Activated CD4-positive, CD25-positive, alpha-beta regulatory T cell treated with anti-CD3 and anti-CD28 coated beads, Interleukin-2, amount 50 U/mL, for 16 hours (primary cell): ENCODE measurements around the gene THSD7B.

Experiments
- DNase-seq: peaks from one replicate; pipeline ENCODE4 v3.0.0-alpha.2; 2020; ENCODE audit warnings: low read depth, low spot score

Gene THSD7B

GRCh38 chr2:137154946-137155345 is 389.6 kb downstream of the THSD7B start:
- DNase-seq = no peak

- no peak for DNase-seq
These were observed 390.2 kb downstream of the THSD7B start for GRCh38 chr2:137155356-137156104.

- no peak for DNase-seq
These were observed 391.0 kb downstream of the THSD7B start for GRCh38 chr2:137156221-137156844.

- DNase-seq = no peak
These were observed 392.5 kb downstream of the THSD7B start for GRCh38 chr2:137157851-137158250.

GRCh38 chr2:137161250-137161649 is 395.9 kb downstream of the THSD7B start:
- no peak for DNase-seq

- DNase-seq = no peak
These were observed 400.6 kb downstream of the THSD7B start for GRCh38 chr2:137165968-137166367.

GRCh38 chr2:137167651-137168050 is 402.3 kb downstream of the THSD7B start:
- DNase-seq = no peak

GRCh38 chr2:137168552-137168951 is 403.2 kb downstream of the THSD7B start:
- no peak for DNase-seq

GRCh38 chr2:137172162-137172561 is 406.8 kb downstream of the THSD7B start:
- no peak for DNase-seq

GRCh38 chr2:137173463-137173862 is 408.1 kb downstream of the THSD7B start:
- no peak for DNase-seq

GRCh38 chr2:137175246-137175645 is 409.9 kb downstream of the THSD7B start:
- DNase-seq = no peak

- no peak for DNase-seq
These were observed 413.6 kb downstream of the THSD7B start for GRCh38 chr2:137178951-137179377.

- no peak for DNase-seq
These were observed 414.2 kb downstream of the THSD7B start for GRCh38 chr2:137179542-137179941.

- DNase-seq = no peak
These were observed 414.7 kb downstream of the THSD7B start for GRCh38 chr2:137180012-137180411.

- DNase-seq = no peak
These were observed 416.0 kb downstream of the THSD7B start for GRCh38 chr2:137181370-137181769.

- no peak for DNase-seq
These were observed 416.7 kb downstream of the THSD7B start for GRCh38 chr2:137182071-137182470.

GRCh38 chr2:137183206-137183898 is 418.0 kb downstream of the THSD7B start:
- no peak for DNase-seq

GRCh38 chr2:137185378-137186078 is 420.2 kb downstream of the THSD7B start:
- DNase-seq = no peak

GRCh38 chr2:137187216-137187615 is 421.9 kb downstream of the THSD7B start:
- no peak for DNase-seq

GRCh38 chr2:137190411-137191195 is 425.3 kb downstream of the THSD7B start:
- DNase-seq = no peak
